Ovary (tissue), 9 donors: Measurements from ENCODE around the gene TGM5. TPM values are rescaled to one million over a fixed set of nuclear protein-coding genes. Genes with fewer than 3 reads are reported as not detected.

Experiments
- DNase-seq, 5 donors: peaks; one replicate each; pipeline ENCODE4 v3.0.0-alpha.2; 2019 to 2020
- H3K27ac ChIP-seq, 2 donors: fragments of 200-600 bp; one replicate each; pipeline versions ENCODE4 v1.5.1 to v1.8.0; 2019 to 2022
- H3K27me3 ChIP-seq: fragments of 200-600 bp; one replicate; pipeline ENCODE4 v1.8.0; 2022
- H3K36me3 ChIP-seq: fragments of 200-600 bp; sonication (generic); one replicate; pipeline ENCODE4 v1.5.1; 2019
- H3K4me1 ChIP-seq: one replicate; pipeline ENCODE4 v1.8.1; 2013; ENCODE audit warnings: mild to moderate bottlenecking, moderate library complexity; ENCODE audit not compliant: insufficient read depth
- H3K4me3 ChIP-seq: fragments of 200-600 bp; sonication (generic); one replicate; pipeline ENCODE4 v1.5.1; 2017
- H3K9me3 ChIP-seq, 2 donors: fragments of 200-600 bp in 1 of 2; sonication (generic) in 1 of 2; one replicate each; pipeline versions ENCODE4 v1.5.1 to v1.8.1; 2013 to 2019; ENCODE audit warnings: mild to moderate bottlenecking in 1 of 2, moderate library complexity in 1 of 2
- CTCF ChIP-seq, 3 donors: fragments of 450-650 bp in 2 of 3; fragments of 200-600 bp in 1 of 3; IDR thresholded peaks; one replicate each; pipeline versions ENCODE4 v1.5.1 to v1.8.0; 2016 to 2022; ENCODE audit warnings: antibody characterized with exemption in 3 of 3, mild to moderate bottlenecking in 1 of 3
- EP300 ChIP-seq: sonication (generic); formaldehyde crosslinking; IDR thresholded peaks from one replicate; pipeline ENCODE4 v1.6.1; 2017; ENCODE audit warnings: antibody characterized with exemption
- POLR2A ChIP-seq: fragments of 450-650 bp; IDR thresholded peaks from one replicate; pipeline ENCODE4 v1.6.1; 2017; ENCODE audit warnings: antibody characterized with exemption, mild to moderate bottlenecking, moderate library complexity
- WGBS, 3 donors: extraction: QIAGEN DNeasy Blood & Tissue Kit in 1 of 3; methylation state at CpG; one replicate each; pipeline versions ENCODE4 v1.1.5 to v1.1.7; 2013 to 2017; 5-methylcytosine and 5-hydroxymethylcytosine counted together
- intact Hi-C, 4 donors: fragments of 100-400 bp; cut with DNase I; formaldehyde crosslinking; loops; one replicate each; pipeline versions ENCODE4 v1.11.0 to v1.15.1; 2022 to 2023
- polyA plus RNA-seq, 2 donors: library from polyadenylated mRNA; stranded (reverse); fragments of 200-250 nt in 1 of 2; fragments of 350-450 nt in 1 of 2; fragmentation: Illumina TruSeq in 1 of 2; extraction: RNeasy Lipid Tissue Mini Kit (QIAGEN cat#74804) in 1 of 2; gene quantifications; one replicate each; pipeline ENCODE4 v1.2.3, GENCODE V29; 2013 to 2014
- total RNA-seq, 7 donors: library from RNA; depleted of rRNA in 2 of 7; stranded (reverse); fragments of >200 nt in 2 of 7; fragmentation: NEBNext Ultra II Directional in 3 of 7; extraction: Animal tissue kit (Norgen Biotek cat#: 25700) in 3 of 7; gene quantifications; one replicate each; pipeline versions ENCODE4 v1.1.0 to v1.2.4, GENCODE V29; 2016 to 2023
- donor health status: DM: no; HTN: no; CAD: no; lungs with moderate emphysema.
- donor health status: DM: no; HTN: no; CAD: no.
- donor health status: Bipolar disorder and iron deficiency.
- donor health status: DM: yes; HTN: yes; CAD: no.
- donor health status: DM: no; HTN: no; CAD: no.
- donor health status: DM: yes; HTN: yes; CAD: no.

The TGM5 gene
- total and polyA plus RNA-seq, 9 donors = not detected

- no peaks in the 10 kb centered on the region for H3K36me3 ChIP-seq
- no peaks in the 10 kb centered on the region for H3K4me1 ChIP-seq
- intact Hi-C loops = no loop called here
- no peak for TF ChIP-seq CTCF (IDR thresholded peaks at IDR 0.05)
- no peak for TF ChIP-seq POLR2A
- no peak for TF ChIP-seq EP300
- WGBS, 3 donors = 83 to 85% (median 85%) methylated on average over 8 of the region's 8 CpGs
- H3K27me3 ChIP-seq = no peaks in the 10 kb centered on the region
- no peaks in the 10 kb centered on the region for H3K9me3 ChIP-seq
- H3K27ac ChIP-seq = no peak overlapping the region
- no peak for DNase-seq
- no peak overlapping the region for H3K4me3 ChIP-seq
Measured at GRCh38 chr15:43251185-43251870, 15.4 kb downstream of the TGM5 start.

DNA sequence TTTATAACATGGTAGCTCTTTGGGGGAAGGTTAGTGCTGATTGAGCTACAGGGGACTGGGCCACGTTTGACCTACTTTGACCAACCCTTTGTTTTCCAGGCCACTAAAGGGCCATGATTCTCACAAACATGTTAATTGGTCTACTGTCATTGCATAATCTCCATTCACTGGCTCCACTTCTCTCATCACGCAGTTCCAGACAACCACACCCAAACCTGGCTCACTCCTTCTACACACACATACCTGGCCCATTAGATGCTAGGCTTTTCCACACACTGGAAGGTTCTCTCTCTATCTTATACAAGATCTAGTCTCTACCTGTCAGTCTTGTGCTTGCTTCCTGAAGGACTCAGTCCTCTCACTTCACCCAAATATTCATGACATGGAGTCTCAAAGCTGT, 15.9 kb downstream of the TGM5 start:
- Histone ChIP-seq H3K36me3 (no peaks in the 10 kb centered on the region), H3K9me3 (no peaks in the 10 kb centered on the region), H3K4me1 (no peaks in the 10 kb centered on the region), H3K27me3 (no peaks in the 10 kb centered on the region), H3K27ac (no peak overlapping the region), H3K4me3 (no peak overlapping the region)
- WGBS, 3 donors = 57 to 62% (median 60%) methylated on average over 2 of the region's 2 CpGs
- DNase-seq = no peak
- TF ChIP-seq EP300 = no peak
- no peak for TF ChIP-seq CTCF (IDR thresholded peaks at IDR 0.05)
- no peak for TF ChIP-seq POLR2A
- intact Hi-C loops = no loop called here

DNA sequence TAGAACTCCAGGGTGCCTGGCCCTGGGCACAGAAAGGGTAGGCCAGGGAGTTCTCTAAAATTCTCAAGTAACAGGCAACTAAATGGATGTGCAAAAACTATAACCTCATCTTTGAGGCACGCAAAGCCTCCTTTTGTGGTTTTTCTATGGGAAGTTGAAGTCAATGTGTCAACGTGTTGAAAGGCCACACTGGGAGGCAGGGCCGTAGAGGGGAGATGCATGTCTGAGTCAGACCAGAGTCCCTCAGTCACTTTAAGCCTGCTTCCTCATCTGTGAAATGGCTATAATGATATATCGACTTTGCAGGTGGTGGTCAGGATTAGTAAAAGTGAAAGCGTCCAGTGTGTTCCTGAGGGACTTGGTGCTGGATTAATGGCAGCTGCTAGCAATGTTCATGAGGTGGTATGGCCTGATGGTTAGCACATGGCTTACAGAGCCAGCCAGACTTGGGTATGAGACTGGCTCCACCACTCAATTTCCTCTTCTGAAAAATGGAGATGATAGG, 17.0 kb downstream of the TGM5 start:
- WGBS, 3 donors = 60 to 65% (median 64%) methylated on average over 5 of the region's 5 CpGs
- no peak for DNase-seq
- no peaks in the 10 kb centered on the region for H3K36me3 ChIP-seq
- TF ChIP-seq CTCF (IDR thresholded peaks at IDR 0.05) = no peak
- H3K4me1 ChIP-seq = no peaks in the 10 kb centered on the region
- no peak overlapping the region for H3K4me3 ChIP-seq
- intact Hi-C loops = no loop called here
- H3K27me3 ChIP-seq = no peaks in the 10 kb centered on the region
- no peaks in the 10 kb centered on the region for H3K9me3 ChIP-seq
- H3K27ac ChIP-seq = no peak overlapping the region

- no peaks in the 10 kb centered on the region for H3K36me3 ChIP-seq
- no peak overlapping the region for H3K4me3 ChIP-seq
- H3K27me3 ChIP-seq = no peaks in the 10 kb centered on the region
- intact Hi-C loops = no loop called here
- TF ChIP-seq EP300 = no peak
- no peak for TF ChIP-seq POLR2A
- no peaks in the 10 kb centered on the region for H3K9me3 ChIP-seq
- 71 to 77% (median 76%) methylated on average over 2 of the region's 2 CpGs for WGBS, 3 donors
- no peaks in the 10 kb centered on the region for H3K4me1 ChIP-seq
- no peak for DNase-seq
- H3K27ac ChIP-seq = no peak overlapping the region
Measured at GRCh38 chr15:43249236-43249635, 17.5 kb downstream of the TGM5 start.

DNA sequence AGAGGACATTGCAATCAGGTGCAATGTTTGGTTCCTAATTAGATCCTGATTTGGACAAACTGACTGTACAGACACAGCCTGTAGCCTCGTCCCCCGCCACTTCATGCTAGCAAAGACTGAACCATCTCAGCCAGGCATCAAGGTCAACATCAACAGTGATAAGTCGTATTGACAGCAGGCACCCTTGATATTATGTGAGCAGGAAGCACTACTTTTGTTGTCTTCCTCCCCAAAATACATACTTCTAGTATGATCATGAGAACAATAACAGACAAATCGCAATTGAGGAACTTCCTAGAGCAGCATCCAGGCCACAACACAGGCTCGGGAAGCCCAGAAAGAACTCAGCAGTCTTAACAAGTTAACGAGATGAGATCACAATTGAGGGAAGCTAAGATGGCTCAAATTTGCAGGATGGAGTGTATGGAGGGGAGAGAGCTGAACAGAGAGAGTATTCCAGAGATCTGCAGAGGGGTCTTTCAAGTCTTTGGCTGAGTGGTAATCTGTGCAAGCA, 20.4 kb downstream of the TGM5 start:
- 67 to 76% (median 72%) methylated on average over 6 of the region's 6 CpGs for WGBS, 3 donors
- Histone ChIP-seq H3K36me3 (no peaks in the 10 kb centered on the region), H3K9me3 (no peaks in the 10 kb centered on the region), H3K27ac (no peak overlapping the region), H3K4me3 (no peak overlapping the region), H3K4me1 (no peaks in the 10 kb centered on the region), H3K27me3 (no peaks in the 10 kb centered on the region)
- TF ChIP-seq CTCF (IDR thresholded peaks at IDR 0.05) (no peak), EP300 (no peak), POLR2A (no peak)
- DNase-seq = no peak
- intact Hi-C loops = no loop called here
